A549 treated with Mapracorat at 1 μM for 4 hours (cell line): ENCODE results near the gene DEXI. TPM values are rescaled to one million over a fixed set of nuclear protein-coding genes. Genes with fewer than 3 reads are reported as not detected.

ENCODE experiments used
- total RNA-seq: library from RNA; stranded (reverse); fragments of 200-300 nt; extraction: Qiagen RNA extraction; gene quantifications from 5 replicates; pipeline ENCODE4 v1.2.3, GENCODE V29; 2022

Gene DEXI
- total RNA-seq, result 37.3 to 45.3 TPM (median 43.8 TPM) in 5 replicates

DNA sequence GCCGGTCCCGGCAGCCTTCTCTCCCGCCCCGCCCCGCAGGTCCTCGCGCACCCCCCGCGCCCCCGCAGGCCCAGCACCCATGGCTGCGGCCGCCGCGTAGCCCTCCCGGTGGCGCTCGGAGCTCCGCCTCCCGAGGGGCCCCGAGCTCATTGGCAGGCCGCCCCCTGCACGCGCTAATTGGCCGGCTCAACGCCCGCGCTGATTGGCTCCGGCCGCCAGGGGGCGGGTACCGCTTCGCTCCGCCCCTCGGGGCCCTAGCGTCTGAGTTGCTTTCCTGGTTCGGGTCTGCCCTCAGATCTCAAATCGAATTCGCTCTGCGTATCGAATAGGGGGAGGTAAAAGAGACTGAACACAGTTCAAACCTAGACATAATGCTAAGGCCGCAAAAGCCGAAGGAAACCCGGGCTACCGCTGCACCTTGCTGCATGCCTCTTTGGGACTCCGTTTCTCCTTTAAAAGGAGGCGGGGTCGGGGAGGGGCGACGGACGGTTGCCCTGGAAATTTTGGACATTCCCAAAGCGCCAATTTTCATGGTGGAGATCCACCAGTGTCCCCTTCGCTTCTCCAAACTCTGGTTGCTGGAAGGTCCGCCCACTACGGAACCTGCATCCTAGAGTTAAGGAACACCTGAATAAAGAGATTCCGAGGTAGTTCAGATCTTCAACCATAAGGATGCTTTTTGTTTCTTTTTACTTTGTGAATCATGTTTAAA is at the start of gene DEXI:
Gene DEXI, minus strand, starts transcription at position 117 of the 712 bp plus-strand sequence. CDS start 463 bp downstream, outside the sequence.

DNA sequence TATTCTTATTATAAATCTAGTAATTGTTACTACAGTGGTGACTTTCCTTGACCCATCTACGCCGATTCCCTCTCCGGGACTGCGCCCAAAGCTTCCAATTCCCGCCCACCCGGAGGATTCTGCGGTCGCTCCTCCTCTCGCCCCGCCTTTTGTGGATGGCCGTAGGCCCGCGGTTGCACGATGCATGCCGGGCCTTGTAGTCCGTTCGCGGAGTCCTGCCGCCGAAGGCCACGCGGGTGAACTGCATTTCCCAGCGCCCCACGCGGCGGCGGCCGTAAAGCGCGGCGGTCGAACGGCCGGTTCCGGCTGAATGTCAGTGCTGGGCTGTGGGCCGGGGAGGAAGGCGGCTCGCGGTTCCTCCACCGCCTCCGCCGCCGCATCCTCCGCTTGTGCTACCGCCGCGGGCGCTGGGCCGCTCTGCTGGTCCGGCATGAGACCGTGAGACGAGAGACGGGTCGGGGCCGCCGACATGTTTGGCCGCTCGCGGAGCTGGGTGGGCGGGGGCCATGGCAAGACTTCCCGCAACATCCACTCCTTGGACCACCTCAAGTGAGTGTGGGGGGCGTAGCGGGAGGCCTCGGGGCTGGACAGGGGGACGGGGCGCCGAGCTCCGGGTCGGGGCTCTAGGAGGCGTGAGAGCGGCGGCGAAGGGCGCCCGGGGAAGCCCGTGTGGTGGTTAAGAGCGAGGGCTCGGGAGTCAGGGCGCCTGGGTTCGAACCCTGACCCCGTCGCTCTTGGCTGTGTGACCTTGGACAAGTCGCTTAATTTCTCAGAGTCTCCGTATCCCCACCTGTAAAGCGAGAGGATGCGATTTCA is 2.2 kb upstream of the DEXI start, which contains the start of gene CLEC16A:
Gene CLEC16A, plus strand, starts transcription at position 316 of the 816 bp plus-strand sequence. Its CDS starts 154 bp downstream, at position 470.

Other genes with a start within 250 kb of the DEXI start
- gene TEKT5, start 247.5 kb downstream of the DEXI start, total RNA-seq, result not detected in 5 replicates
- gene NUBP1, start 198.6 kb downstream of the DEXI start, total RNA-seq, result 45.5 to 52.9 TPM (median 47.9 TPM) in 5 replicates
- gene TVP23A, start 123.7 kb downstream of the DEXI start, total RNA-seq, result 0.06 to 0.16 TPM (median 0.07 TPM) in 5 replicates
- gene CIITA, start 65.3 kb downstream of the DEXI start, total RNA-seq, result 0.05 to 0.13 TPM (median 0.07 TPM) in 5 replicates
- gene CLEC16A, start 2.1 kb upstream of the DEXI start, total RNA-seq, result 8.0 to 9.1 TPM (median 8.9 TPM) in 5 replicates